ENCODE measurements around the gene GSG1. TPM values are rescaled to one million over a fixed set of nuclear protein-coding genes. Genes with fewer than 3 reads are reported as not detected.

The GSG1 gene
- total and polyA plus RNA-seq, 2 of the 8 experiments (the other 6 are each of a cell fraction or from before 2014, with no cell fraction given), result 0.89 to 1.4 TPM

GRCh38 chr12:13074396-13075117 lies 28.9 kb downstream of the GSG1 start:
- Histone ChIP-seq H2BK12ac (ENCODE audit: low read depth, low read length) (no peak overlapping the region), H3K27me3 (replicated peaks in 1 of 4; ENCODE audit: control insufficient read depth in 3 of 4, extremely low read depth in 1 of 4, insufficient read depth in 3 of 4, low read length in 3 of 4) (no peaks in the 10 kb centered on the region), H2BK5ac (ENCODE audit: low read depth, low read length) (peak overlapping the region; percentile 45; the same call in 1 of the 2 replicates), H3K4me2 (ENCODE audit: insufficient read depth in 1 of 2, low read depth in 2 of 2, low read length in 2 of 2) (no peak overlapping the region), H2AFZ (ENCODE audit: low read length) (no peak overlapping the region), H3K23me2 (ENCODE audit: low read depth, low read length) (no peaks in the 10 kb centered on the region), H2BK15ac (ENCODE audit: low read length) (no peak overlapping the region), H3K14ac (ENCODE audit: insufficient read length) (no peak overlapping the region), H4K20me1 (replicated peaks in 1 of 2; ENCODE audit: control insufficient read depth in 1 of 2, insufficient read depth in 2 of 2, low read length in 2 of 2) (no peaks in the 10 kb centered on the region), H3K79me1 (ENCODE audit: low read depth, low read length) (no peaks in the 10 kb centered on the region), H3K18ac (ENCODE audit: extremely low read depth, low read length) (no peak overlapping the region), H3K23ac (ENCODE audit: insufficient read length) (no peak overlapping the region), H2BK20ac (ENCODE audit: low read length) (0 out of 2 replicates have a peak overlapping the region, but pooled peaks have one; percentile 21), H3K4me3 (ENCODE audit: extremely low read depth in 1 of 4, insufficient read depth in 2 of 4, low read depth in 3 of 4, low read length in 4 of 4) (no peak overlapping the region), H3K56ac (replicated peaks; ENCODE audit: insufficient read length, low read depth, low read length) (no peak overlapping the region), H4K8ac (ENCODE audit: extremely low read depth, insufficient read depth, low read length) (no peak overlapping the region), H4K5ac (ENCODE audit: insufficient read length, low read depth, low read length) (no peak overlapping the region), H3K27ac (ENCODE audit: low read depth, low read length) (no peak overlapping the region), H3K9me3 (ENCODE audit: insufficient read depth in 2 of 2, low read depth in 1 of 2, low read length in 1 of 2) (no peaks in the 10 kb centered on the region), H3K79me2 (ENCODE audit: control insufficient read depth in 1 of 2, insufficient read depth in 2 of 2, low read length in 2 of 2) (no peaks in the 10 kb centered on the region), H2AK5ac (ENCODE audit: low read depth, low read length) (no peak overlapping the region), H3K9ac (replicated peaks in 1 of 4; ENCODE audit: extremely low read depth in 1 of 4, low read depth in 3 of 4, low read length in 3 of 4) (no peak overlapping the region), H2BK120ac (replicated peaks; ENCODE audit: low read depth, low read length) (no peak overlapping the region), H3K4me1 (replicated peaks in 1 of 4; ENCODE audit: control insufficient read depth in 3 of 4, insufficient read depth in 4 of 4, low read length in 3 of 4) (peaks cover 0 to 4% (median 2%) of the 10 kb centered on the region in 4 experiments; a peak in 3 of 7 replicates), H3K36me3 (ENCODE audit: control insufficient read depth in 2 of 4, insufficient read depth in 4 of 4, low read length in 3 of 4) (peaks cover 0 to 32% (median 20%) of the 10 kb centered on the region in 4 experiments; a peak in 7 of 8 replicates), H4K91ac (replicated peaks; ENCODE audit: insufficient read length, low read length) (no peak overlapping the region), H3K4ac (replicated peaks; ENCODE audit: insufficient read length, low read depth, low read length) (no peak overlapping the region)
- 87% methylated on average over 3 of the region's 3 CpGs; no CpG with 5 or more reads in 1 of the 2 experiments for WGBS, 2 experiments (ENCODE audit: extremely low coverage in 1 of 2, insufficient coverage in 1 of 2, insufficient read length in 1 of 2, insufficient replicate concordance in 2 of 2, low coverage in 1 of 2, low lambda C conversion rate in 2 of 2, missing lambda C conversion rate in 1 of 2)
- CTCF ChIA-PET (ENCODE audit: partially characterized antibody), result interaction anchor here (0.5 to 2.5 kb wide), 7 partner anchors 11 to 672 kb away, joined by 3 to 9 read pairs (median 4); no protein-coding TSS in a partner anchor
- FAIRE-seq, result no peak
- POLR2A ChIA-PET (ENCODE audit: partially characterized antibody), result no interaction called here
- TF ChIP-seq SP1 (IDR thresholded peaks at IDR 0.05; ENCODE audit: low read depth, low read length) (no peak), CTCF (IDR thresholded peaks at IDR 0.05; ENCODE audit: control extremely low read depth in 1 of 3, insufficient read depth in 1 of 3, low read depth in 1 of 3, low read length in 3 of 3) (no peak), BCL11A (IDR thresholded peaks at IDR 0.05; ENCODE audit: low read depth in 2 of 2, low read length in 2 of 2) (no peak)
- DNase-seq (ENCODE audit: low read depth in 1 of 2, low spot score in 2 of 2), result no peak

Measured in H1 (cell line).